Activated naive CD4-positive, alpha-beta T cell treated with anti-CD3 and anti-CD28 coated beads, Interleukin-2, amount 50 U/mL, for 72 hours (primary cell): ENCODE data around the gene IBSP. TPM values are rescaled to one million over a fixed set of nuclear protein-coding genes. Genes with fewer than 3 reads are reported as not detected.

Experiments used
- ATAC-seq, 2 donors: fragments of 150-1000 bp; cut with Tn5 transposase; 2 replicates each; pipeline ENCODE4 v1.10.0; 2021; ENCODE audit warnings: mild to moderate bottlenecking in 2 of 2, moderate library complexity in 2 of 2
- DNase-seq, 2 donors: peaks; one replicate each; pipeline ENCODE4 v3.0.0; 2021 to 2022; ENCODE audit warnings: low spot score in 2 of 2
- H3K27ac Mint-ChIP-seq, 2 donors: one replicate each; pipeline ENCODE4 v1.8.0; 2022; ENCODE audit warnings: mild to moderate bottlenecking in 2 of 2, mixed read lengths in 2 of 2
- H3K36me3 Mint-ChIP-seq, 2 donors: one replicate each; pipeline ENCODE4 v1.8.0; 2022; ENCODE audit warnings: mixed read lengths in 2 of 2
- H3K9me3 Mint-ChIP-seq, 2 donors: one replicate each; pipeline ENCODE4 v1.8.0; 2022; ENCODE audit warnings: mixed read lengths in 2 of 2
- total RNA-seq, 2 donors: library from RNA; stranded (reverse); gene quantifications; one replicate each; pipeline ENCODE4 v1.2.3, GENCODE V29; 2022

The IBSP gene, protein sequence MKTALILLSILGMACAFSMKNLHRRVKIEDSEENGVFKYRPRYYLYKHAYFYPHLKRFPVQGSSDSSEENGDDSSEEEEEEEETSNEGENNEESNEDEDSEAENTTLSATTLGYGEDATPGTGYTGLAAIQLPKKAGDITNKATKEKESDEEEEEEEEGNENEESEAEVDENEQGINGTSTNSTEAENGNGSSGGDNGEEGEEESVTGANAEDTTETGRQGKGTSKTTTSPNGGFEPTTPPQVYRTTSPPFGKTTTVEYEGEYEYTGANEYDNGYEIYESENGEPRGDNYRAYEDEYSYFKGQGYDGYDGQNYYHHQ
- not detected for total RNA-seq

DNA sequence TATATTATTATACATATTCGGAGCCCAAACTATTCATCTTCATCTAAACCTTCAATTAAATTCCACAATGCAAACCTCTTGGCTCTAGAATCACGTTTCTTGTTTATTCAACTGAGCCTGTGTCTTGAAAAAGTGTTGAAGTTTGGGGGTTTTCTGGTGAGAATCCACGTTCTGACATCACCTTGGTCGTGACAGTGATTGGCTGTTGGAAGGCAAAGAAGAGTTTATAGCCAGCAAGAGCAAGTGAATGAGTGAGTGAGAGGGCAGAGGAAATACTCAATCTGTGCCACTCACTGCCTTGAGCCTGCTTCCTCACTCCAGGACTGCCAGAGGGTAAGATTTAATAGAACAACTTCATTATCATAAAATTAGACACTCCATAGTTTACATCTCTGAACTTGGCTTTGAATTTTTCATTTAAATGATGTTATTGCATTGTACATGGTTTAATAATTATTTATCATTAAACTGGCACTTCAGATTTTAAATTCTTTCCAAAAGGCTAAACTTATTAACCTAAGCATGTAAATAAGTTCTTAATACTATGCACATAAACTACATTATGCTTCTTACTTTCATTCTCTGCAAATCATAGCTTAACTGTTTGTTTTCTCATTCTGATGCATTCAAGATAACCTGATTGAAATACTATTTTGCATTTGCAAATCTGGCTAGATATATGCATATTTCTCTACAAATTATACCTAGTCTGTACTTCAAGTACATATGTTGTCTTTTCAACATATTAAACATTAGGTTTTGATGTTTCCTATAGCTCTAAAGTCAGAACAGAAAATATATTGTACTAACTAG is at the start of gene IBSP:
Gene IBSP (plus strand): TSS at position 254 of the 813 bp plus-strand sequence. CDS start 2,808 bp downstream, outside the sequence.
- ATAC-seq, result no peak
- peaks cover 0 to 1% of the 10 kb centered on the region in 2 donors for H3K9me3 Mint-ChIP-seq
- no peak within 1 kb of the TSS for H3K27ac Mint-ChIP-seq
- DNase-seq, result no peak
- H3K36me3 Mint-ChIP-seq, result no peaks in the 10 kb centered on the region

DNA sequence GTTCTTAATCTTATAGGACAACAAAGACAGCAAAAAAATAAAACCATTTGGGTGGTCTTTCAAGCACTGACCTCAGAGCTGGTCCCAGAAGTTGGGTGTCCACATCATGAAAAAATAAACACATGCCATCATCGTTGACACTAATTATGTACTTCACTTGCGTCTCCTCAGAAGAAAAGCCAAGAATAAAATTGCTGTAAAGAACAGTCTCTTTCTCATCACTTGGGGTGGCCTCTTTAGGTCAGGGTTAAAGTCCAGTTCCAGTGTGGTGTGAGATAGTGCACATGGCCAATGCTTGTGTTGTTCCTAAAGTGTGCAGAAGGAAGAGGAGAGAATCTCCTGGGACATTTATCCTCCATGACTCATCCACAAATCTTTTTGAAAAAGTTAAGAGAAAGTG is 49.5 kb upstream of the IBSP start:
- DNase-seq (no peak), ATAC-seq (no peak)
- no peaks in the 10 kb centered on the region for H3K36me3 Mint-ChIP-seq
- H3K27ac Mint-ChIP-seq, result no peak overlapping the region
- peaks cover 4 to 9% of the 10 kb centered on the region in 2 donors for H3K9me3 Mint-ChIP-seq

DNA sequence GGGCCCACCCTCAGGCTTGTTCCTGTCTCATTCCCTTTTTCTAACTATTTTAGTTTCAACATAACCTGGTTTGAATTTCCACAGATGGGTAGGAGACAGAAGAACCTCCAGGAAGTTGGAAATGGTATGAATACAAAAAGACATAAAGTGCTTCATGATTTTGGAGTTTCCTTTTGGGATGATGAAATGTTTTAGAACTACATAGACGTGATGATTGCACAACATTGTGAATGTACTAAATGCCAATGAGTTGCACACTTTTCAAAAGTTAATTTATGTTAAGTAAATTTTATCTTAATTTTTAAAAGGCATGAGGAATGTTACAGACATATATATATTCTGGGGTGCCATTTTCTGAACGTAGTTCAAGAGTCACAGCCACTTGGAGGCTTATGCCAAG is 41.1 kb upstream of the IBSP start:
- Mint-ChIP-seq H3K36me3 (no peaks in the 10 kb centered on the region), H3K9me3 (no peaks in the 10 kb centered on the region), H3K27ac (no peak overlapping the region)
- DNase-seq (no peak), ATAC-seq (no peak)

DNA sequence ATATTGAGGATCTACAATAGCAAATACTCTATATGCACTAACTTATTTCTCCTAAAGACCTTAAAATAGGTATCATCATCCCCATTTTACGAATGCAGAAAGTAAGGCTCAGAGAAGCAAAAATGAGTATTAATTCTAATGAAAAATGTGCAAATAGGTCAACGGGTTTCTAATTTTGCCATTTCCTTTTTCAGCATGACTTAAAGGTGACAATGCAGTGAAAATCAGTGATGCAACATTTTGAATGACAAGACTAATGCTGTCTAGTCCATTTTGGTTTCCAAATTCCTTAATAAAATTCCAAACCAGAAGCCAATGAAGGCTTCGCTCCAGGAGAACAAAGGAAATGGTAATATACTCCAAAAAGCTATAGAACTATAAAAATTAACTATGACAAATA is 37.0 kb upstream of the IBSP start:
- ATAC-seq, result no peak
- no peak for DNase-seq
- Mint-ChIP-seq H3K27ac (no peak overlapping the region), H3K36me3 (no peaks in the 10 kb centered on the region), H3K9me3 (peaks cover 0 to 5% of the 10 kb centered on the region in 2 donors)

DNA sequence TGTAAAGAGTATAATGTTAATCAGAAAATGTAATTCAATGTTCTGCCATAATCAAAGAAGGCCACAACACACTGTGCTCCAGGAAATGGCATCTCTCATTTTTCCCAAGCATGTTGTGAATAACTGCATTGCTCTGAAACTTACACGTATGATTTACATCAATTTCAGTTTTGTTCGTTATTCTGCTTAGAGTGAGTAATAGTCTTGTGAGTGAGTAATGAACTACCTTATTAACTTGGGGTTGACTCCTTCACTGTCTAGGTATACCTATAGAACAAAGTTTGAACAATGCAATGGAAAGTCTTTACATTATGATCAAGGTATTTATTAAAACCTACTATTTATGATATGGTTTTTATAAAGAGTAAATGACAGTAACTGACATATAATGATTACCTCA is 17.8 kb upstream of the IBSP start:
- Mint-ChIP-seq H3K9me3 (no peaks in the 10 kb centered on the region), H3K36me3 (no peaks in the 10 kb centered on the region), H3K27ac (no peak overlapping the region)
- DNase-seq, result no peak
- no peak for ATAC-seq

DNA sequence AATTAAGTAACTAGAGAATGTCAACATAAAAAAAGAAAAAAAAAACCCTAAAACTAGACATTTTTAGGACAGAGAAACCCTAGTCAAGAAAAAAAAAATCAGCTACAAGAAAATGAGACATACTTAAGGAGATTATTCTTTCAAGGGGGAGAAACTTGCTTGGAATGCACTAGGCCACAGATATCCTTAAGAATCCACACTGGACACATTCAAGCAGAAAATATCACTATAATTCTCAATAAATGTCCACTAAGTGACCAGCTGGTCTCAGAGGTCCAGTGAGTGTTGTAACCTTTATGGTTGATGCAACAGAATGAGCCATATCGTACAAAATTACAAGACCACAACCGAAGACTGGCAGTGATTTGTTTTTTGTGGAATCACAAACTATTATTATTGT is 15.6 kb upstream of the IBSP start:
- no peak for DNase-seq
- no peaks in the 10 kb centered on the region for H3K9me3 Mint-ChIP-seq
- no peaks in the 10 kb centered on the region for H3K36me3 Mint-ChIP-seq
- ATAC-seq, result no peak
- no peak overlapping the region for H3K27ac Mint-ChIP-seq

DNA sequence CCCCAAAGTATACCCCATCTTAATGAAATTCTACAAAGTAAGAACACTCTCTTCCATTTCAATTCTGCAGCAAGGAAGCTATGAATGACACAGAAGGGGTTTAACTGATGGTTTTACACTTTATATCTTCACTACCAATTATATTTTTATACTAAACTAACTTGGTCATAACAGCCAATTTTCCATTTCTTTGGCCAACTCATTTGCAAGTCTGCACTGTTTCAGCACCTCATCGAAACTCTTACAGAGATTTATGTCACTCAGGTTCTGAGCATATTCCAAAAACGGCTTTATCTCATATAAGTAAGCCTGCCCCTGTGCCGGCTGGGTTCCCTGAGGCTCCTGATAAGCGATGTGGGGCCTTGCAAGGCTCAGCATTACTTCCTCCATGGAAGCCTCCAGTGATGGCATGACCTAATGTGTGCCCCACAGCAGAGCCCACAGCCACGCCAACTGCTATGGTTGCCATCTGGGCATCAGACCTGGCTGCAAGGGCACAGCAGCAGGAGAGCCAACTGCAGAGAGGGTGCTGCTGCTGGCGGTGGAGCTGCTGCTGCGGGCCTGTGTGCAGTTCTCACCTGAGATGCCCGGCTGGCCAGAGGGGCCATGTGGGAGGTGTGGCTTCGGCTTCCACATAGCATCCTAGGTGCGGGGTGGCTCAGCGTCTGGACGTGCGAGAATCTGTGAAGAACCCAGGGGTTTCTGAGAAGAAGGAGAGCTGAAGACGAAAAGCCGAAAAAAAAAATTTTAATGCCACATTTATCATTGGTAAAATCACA is 13.4 kb upstream of the IBSP start:
- Mint-ChIP-seq H3K27ac (no peak overlapping the region), H3K36me3 (no peaks in the 10 kb centered on the region), H3K9me3 (no peaks in the 10 kb centered on the region)
- ATAC-seq, result no peak
- DNase-seq, result no peak

DNA sequence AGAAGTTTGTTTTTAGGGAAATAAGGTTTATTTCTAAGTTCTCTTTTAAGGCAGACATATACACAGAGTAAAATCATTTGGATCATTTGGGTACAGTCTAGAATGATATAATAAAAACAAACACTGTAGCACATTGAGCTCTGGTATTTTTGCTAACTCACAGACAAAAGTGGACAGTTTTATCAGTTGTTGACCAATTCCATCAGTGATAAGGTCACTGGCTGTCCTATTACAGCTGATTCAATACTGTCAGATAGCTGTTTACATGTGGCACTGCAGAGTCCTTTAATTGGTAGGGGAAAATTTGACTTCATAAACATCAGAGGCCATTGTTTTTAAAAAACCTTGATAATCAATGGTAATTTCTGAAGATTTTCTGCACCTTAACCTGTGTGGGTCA is 3.5 kb downstream of the IBSP start:
- DNase-seq, result no peak
- H3K36me3 Mint-ChIP-seq, result no peaks in the 10 kb centered on the region
- ATAC-seq, result no peak
- H3K9me3 Mint-ChIP-seq, result no peaks in the 10 kb centered on the region
- H3K27ac Mint-ChIP-seq, result no peak overlapping the region

DNA sequence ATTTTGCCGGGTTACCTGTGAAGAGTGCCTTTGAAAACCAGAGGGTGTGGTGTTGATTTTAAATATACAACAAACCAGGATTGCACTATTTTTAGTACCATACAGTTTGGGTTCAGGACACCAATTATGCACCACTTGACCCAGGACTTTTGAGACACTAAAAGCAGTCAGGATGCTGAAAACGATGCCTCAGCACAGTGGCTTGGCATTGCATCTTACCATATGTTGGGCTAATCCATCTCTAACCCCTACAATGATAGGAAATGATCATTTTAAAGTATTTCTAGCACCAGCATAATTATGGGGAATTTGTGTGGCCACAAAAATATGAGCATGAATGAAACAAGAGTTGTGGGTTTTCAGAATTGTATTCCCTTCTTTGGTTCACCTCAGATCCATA is 4.1 kb downstream of the IBSP start:
- no peak overlapping the region for H3K27ac Mint-ChIP-seq
- no peak for ATAC-seq
- H3K9me3 Mint-ChIP-seq, result no peaks in the 10 kb centered on the region
- no peaks in the 10 kb centered on the region for H3K36me3 Mint-ChIP-seq
- DNase-seq, result no peak

DNA sequence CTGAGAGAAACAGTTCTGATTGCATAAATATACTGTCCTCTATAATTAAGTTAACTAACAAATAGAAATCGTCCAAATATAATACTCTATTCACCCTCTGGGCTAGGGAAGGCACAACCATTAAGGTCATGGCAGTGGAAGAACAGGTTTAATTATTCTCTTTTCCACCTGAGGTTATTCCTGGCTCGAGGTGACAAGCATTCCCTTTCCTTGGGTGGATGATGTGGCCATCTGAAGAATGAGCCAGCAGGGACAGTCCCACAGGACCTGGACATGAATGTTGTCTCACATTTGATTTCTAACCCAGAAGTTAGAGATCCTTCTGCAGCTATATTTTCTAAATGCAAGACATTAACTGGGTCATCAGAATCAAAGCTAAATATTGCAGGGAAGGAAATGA is 5.5 kb downstream of the IBSP start:
- ATAC-seq (no peak), DNase-seq (no peak)
- Mint-ChIP-seq H3K9me3 (no peaks in the 10 kb centered on the region), H3K36me3 (no peaks in the 10 kb centered on the region), H3K27ac (no peak overlapping the region)

DNA sequence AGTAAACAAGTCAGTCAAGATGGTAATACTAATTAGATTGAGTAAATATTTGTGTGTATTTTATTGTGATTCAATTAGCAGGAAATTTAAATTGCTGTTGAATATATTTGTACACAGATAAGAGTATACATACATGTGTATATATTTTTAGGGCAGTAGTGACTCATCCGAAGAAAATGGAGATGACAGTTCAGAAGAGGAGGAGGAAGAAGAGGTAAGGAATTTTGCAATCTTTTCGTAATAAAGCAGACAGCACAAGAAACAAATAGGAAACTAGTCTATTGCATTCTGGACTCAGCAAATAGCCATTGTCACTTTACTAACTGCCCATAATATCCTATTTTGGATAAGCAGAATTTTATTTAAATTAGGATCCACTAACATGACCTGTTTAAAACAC is 6.6 kb downstream of the IBSP start:
- DNase-seq (no peak), ATAC-seq (no peak)
- Mint-ChIP-seq H3K36me3 (no peaks in the 10 kb centered on the region), H3K27ac (no peak overlapping the region), H3K9me3 (peaks cover 0 to under 1% of the 10 kb centered on the region in 2 donors)

DNA sequence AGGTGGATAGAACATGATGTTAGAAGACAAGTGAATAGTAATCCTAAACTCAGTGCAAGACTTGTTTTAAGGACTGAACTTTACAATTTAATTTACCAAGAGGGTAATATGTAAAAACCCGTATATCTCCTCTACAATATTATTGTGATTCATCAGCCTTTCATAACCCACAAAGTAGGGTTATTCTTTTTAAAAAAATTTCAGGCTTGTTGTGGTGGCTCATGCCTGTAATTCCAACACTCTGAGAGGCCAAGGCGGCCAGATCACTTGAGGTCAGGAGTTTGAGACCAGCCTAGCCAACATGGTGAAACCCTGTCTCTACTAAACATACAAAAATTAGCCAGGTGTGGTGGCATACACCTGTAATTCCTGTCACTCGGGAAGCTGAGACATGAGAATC is 7.2 kb downstream of the IBSP start:
- H3K27ac Mint-ChIP-seq, result no peak overlapping the region
- no peaks in the 10 kb centered on the region for H3K36me3 Mint-ChIP-seq
- ATAC-seq, result no peak
- DNase-seq, result no peak
- peaks cover 5% of the 10 kb centered on the region in 2 donors for H3K9me3 Mint-ChIP-seq

DNA sequence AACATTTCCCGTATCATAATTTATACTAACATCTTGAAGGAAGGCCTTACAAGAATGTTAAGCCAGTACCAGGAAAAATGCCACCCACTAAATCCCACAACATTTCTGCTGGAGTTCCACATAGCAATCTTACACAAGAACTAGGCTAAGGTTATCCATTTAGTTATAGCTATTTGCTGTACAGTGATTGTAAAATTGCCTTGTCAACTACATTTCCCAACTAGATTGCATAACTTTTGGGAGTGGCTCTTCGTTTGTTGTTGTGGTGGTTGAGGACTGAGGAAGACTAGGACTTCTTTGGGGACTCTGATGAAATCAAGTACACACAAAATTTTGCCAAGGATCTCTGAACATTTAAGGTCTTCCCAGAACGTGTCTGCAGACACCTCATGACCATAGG is 8.0 kb downstream of the IBSP start:
- H3K9me3 Mint-ChIP-seq, result peaks cover 5% of the 10 kb centered on the region in 2 donors
- ATAC-seq (no peak), DNase-seq (no peak)
- no peak overlapping the region for H3K27ac Mint-ChIP-seq
- no peaks in the 10 kb centered on the region for H3K36me3 Mint-ChIP-seq

DNA sequence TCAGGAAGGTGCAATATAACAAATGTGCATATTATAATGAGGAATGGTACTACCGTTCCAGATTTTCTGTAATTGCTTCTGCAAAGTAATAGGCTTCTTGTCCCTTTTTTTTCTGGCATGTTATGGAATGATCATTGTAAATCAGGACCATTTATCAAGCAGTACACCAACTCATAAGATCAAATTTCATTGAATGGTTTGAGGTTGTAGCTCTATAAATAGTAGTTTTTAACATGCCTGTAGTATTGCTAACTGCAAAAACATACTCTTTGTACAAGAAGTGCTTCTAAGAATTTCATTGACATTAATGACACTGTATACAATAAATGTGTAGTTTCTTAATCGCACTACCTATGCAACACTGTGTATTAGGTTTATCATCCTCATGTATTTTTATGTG is 12.6 kb downstream of the IBSP start:
- no peak for ATAC-seq
- H3K36me3 Mint-ChIP-seq, result no peaks in the 10 kb centered on the region
- peaks cover 5% of the 10 kb centered on the region in 2 donors for H3K9me3 Mint-ChIP-seq

DNA sequence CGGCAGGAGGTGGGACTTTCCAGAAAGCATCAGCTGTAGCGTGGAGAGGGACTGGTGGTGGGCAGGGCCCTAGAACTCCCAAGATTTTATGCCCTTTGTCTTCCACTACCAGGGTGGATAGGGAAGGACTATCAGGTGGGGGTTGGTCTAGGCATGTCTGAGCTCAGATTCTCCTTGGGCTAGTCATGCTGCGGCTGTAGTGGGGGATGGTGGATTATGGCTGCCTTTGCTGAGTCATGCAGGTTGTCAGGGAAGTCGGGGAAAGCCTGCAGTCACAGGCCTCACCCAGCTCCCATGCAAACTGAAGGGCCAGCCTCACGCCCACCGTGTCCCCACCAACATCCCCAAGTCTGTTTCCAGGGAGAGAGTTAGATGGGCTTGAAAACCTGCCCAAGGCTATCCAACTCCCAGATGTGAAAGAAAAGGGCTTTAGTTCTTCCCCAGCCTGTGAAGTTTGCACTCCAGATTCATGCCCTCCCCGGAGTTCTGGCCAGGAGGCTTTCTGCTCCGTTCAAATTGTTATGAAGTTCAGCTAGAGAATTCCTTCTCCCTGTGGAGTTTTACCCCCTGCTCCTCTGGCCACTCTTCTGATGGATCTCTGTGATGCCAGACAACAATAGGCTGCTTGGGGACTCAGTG is 20.0 kb downstream of the IBSP start:
- DNase-seq (no peak), ATAC-seq (no peak)

More for the DNA sequence above, 12.6 kb downstream of the IBSP start:
- no peak for DNase-seq
- no peak overlapping the region for H3K27ac Mint-ChIP-seq

DNA sequence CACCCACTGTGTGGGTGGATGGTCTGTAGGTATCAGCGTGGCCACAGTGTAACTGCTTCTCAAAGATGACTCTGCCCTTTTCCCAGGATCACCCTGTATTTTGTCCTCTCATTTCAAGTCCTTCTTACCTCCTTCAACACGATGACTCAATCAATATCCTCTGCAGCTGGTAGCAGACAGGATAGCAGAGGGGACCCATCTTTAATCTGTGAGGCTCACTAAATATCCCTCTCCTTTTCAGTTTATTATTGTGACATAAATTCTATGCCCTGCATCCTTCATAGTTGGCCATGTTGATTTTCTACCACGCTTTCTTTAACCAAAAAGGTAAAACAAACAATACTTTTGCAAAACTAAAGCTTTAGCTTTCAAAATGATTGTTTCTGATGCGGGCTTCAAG is 23.8 kb downstream of the IBSP start:
- no peak for DNase-seq
- no peak overlapping the region for H3K27ac Mint-ChIP-seq
- H3K9me3 Mint-ChIP-seq, result no peaks in the 10 kb centered on the region
- no peak for ATAC-seq
- no peaks in the 10 kb centered on the region for H3K36me3 Mint-ChIP-seq

More for the DNA sequence above, 20.0 kb downstream of the IBSP start:
- Mint-ChIP-seq H3K36me3 (no peaks in the 10 kb centered on the region), H3K27ac (peak overlapping the region in 1 of 2 donors; percentile 22), H3K9me3 (no peaks in the 10 kb centered on the region)

DNA sequence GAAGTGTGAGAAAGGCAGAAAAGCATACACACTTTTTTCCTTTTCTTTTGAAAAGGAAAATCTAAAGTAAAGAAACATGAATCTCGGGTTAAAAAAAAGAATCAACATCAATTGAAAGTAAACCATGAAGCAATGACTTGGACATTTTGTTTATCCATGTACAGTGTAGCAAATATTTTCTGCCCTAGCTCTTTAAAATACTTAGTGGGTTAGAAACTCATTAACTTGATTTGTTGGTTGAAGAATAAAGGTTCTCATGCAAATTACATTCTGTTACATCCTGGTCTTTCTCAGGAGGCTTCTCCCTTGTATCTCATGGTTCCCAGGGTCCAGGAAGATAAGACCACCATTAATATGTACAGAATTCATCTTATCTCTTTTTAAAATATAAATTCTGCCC is 24.4 kb downstream of the IBSP start:
- Mint-ChIP-seq H3K27ac (no peak overlapping the region), H3K36me3 (no peaks in the 10 kb centered on the region), H3K9me3 (no peaks in the 10 kb centered on the region)
- ATAC-seq, result no peak
- no peak for DNase-seq
